K562 (cell line): ENCODE results near the gene PTK6. TPM values are rescaled to one million over a fixed set of nuclear protein-coding genes. Genes with fewer than 3 reads are reported as not detected.

ENCODE experiments used
- FOS ChIP-seq: IDR thresholded peaks from 3 replicates; pipeline ENCODE4 v1.6.1; 2011; ENCODE audit not compliant: insufficient read length; ENCODE audit errors: extremely low read depth
- SLC30A9 ChIP-seq: fragments of 250-450 bp; sonication (Bioruptor Pico); IDR thresholded peaks from 2 replicates; pipeline ENCODE4 v1.8.0; 2022; ENCODE audit warnings: mild to moderate bottlenecking, moderate library complexity
- ZC3H11A ChIP-seq: IDR thresholded peaks from 2 replicates; pipeline ENCODE4 v1.6.1; 2012; ENCODE audit warnings: low read depth, low read length, improper control_type of control experiment
- ZNF445 ChIP-seq: fragments of 250-450 bp; sonication (Bioruptor Pico); IDR thresholded peaks from 2 replicates; pipeline ENCODE4 v1.4.0; 2020; ENCODE audit warnings: low read depth, mild to moderate bottlenecking, moderate library complexity
- ZNF780A ChIP-seq: fragments of 250-450 bp; sonication (Bioruptor Pico); IDR thresholded peaks from 2 replicates; pipeline ENCODE4 v1.5.0; 2021; ENCODE audit warnings: mild to moderate bottlenecking
- polyA plus RNA-seq, 8 experiments: library from polyadenylated mRNA; depleted of rRNA in 4 of 8; stranded (reverse) in 5 of 8; unstranded in 3 of 8; fragments of >200 nt; fragmentation: Nextera tagmentation in 2 of 8; fragmentation: Illumina TruSeq in 1 of 8; extraction: Ambion mirVana in 2 of 8; extraction: Trizol in 1 of 8; gene quantifications; 2 replicates each; pipeline versions ENCODE4 v1.2.1 to v1.2.3, GENCODE V29; 2011 to 2014; ENCODE audit warnings: inconsistent platforms in 1 of 8, missing spikeins in 1 of 8
- total RNA-seq, 7 experiments: library from RNA; depleted of rRNA in 6 of 7; stranded (reverse); fragments of >200 nt in 6 of 7; fragmentation: Illumina TruSeq in 2 of 7; extraction: Trizol in 2 of 7; gene quantifications; 2 replicates each; pipeline versions ENCODE4 v1.2.1 to v1.2.3, GENCODE V29; 2011 to 2021; ENCODE audit warnings: low replicate concordance in 1 of 7
- TF ChIP-seq, protein P1 (sequence below), 3 experiments: fragments of 200-800 bp in 1 of 3; fragments of 250-450 bp in 1 of 3; fragments of 450-650 bp in 1 of 3; sonication (Bioruptor Pico) in 1 of 3; sonication (Bioruptor generic) in 1 of 3; formaldehyde crosslinking in 1 of 3; IDR thresholded peaks; 2 replicates each; pipeline versions ENCODE4 v1.6.1 to v1.8.0; 2016 to 2022; ENCODE audit warnings: mild to moderate bottlenecking in 2 of 3, missing genetic modification characterization in 2 of 3, missing compliant biosample characterization in 1 of 3, moderate library complexity in 1 of 3
- TF ChIP-seq, protein P2 (sequence below): sonication (generic); IDR thresholded peaks from 2 replicates; pipeline ENCODE4 v1.6.1; 2016

The PTK6 gene
- total and polyA plus RNA-seq, 9 of the 15 experiments (the other 6 are each of a cell fraction or from before 2014, with no cell fraction given), result 0.07 TPM; not detected in 8

DNA sequence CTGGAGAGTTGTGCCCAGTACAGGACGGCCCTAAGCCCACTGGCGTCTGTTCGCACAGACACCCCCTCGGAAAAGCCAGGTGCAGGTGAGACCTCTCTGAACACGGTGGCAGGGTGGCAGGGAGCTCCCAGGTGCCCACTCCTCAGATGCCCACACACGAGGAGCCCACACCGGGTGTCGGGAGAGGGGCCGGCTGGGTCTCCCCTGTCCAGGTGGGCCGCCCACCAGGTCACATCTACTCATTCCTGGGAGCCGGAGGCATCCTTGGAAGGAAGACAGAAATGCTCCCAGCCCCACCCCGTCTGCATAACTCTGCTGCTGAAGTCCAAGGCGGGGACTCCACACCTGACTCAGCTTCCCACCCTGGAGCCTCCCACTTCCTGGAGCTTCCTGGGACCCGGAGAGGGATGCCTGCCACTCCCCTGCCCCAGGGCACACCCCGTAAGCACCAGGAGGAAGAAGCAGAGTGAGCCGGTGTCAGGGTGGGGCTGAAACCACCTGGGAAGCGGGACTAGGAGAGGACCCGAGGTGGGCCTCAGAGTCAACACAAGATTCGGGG lies 7.9 kb upstream of the PTK6 start (continued):
- TF ChIP-seq, protein P1, sequence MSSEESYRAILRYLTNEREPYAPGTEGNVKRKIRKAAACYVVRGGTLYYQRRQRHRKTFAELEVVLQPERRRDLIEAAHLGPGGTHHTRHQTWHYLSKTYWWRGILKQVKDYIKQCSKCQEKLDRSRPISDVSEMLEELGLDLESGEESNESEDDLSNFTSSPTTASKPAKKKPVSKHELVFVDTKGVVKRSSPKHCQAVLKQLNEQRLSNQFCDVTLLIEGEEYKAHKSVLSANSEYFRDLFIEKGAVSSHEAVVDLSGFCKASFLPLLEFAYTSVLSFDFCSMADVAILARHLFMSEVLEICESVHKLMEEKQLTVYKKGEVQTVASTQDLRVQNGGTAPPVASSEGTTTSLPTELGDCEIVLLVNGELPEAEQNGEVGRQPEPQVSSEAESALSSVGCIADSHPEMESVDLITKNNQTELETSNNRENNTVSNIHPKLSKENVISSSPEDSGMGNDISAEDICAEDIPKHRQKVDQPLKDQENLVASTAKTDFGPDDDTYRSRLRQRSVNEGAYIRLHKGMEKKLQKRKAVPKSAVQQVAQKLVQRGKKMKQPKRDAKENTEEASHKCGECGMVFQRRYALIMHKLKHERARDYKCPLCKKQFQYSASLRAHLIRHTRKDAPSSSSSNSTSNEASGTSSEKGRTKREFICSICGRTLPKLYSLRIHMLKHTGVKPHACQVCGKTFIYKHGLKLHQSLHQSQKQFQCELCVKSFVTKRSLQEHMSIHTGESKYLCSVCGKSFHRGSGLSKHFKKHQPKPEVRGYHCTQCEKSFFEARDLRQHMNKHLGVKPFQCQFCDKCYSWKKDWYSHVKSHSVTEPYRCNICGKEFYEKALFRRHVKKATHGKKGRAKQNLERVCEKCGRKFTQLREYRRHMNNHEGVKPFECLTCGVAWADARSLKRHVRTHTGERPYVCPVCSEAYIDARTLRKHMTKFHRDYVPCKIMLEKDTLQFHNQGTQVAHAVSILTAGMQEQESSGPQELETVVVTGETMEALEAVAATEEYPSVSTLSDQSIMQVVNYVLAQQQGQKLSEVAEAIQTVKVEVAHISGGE (CRISPR knock-in tag; IDR thresholded peaks at IDR 0.05), result no peak
- TF ChIP-seq ZNF780A (CRISPR knock-in tag) (no peak), ZC3H11A (no peak), FOS (no peak), SLC30A9 (no peak), ZNF445 (CRISPR knock-in tag) (no peak)
- TF ChIP-seq, protein P2, sequence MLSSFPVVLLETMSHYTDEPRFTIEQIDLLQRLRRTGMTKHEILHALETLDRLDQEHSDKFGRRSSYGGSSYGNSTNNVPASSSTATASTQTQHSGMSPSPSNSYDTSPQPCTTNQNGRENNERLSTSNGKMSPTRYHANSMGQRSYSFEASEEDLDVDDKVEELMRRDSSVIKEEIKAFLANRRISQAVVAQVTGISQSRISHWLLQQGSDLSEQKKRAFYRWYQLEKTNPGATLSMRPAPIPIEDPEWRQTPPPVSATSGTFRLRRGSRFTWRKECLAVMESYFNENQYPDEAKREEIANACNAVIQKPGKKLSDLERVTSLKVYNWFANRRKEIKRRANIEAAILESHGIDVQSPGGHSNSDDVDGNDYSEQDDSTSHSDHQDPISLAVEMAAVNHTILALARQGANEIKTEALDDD, result no peak
